ENCODE measurements around the gene SLC35A2.
"Not testable (repeated sequence)": the region's sequence is repeated elsewhere in the genome, so short reads cannot be mapped to it uniquely, and the experiment has no call there.

DNA sequence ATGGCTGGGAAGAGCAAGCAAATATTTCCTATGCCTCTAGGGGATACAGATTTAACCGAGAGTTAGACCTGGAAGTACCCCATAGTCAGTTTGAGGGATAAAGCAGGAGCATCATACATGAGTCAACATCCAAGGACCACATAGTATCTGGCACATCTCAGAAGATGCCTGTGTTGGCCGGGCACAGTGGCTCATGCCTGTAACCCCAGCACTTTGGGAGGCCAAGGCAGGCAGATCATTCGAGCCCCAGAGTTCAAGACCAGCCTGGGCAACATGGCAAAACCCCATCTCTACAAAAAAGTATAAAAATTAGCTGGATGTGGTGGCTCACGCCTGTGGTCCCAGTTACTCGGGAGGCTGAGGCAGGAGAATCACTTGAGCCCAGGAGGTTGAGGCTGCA is 24.9 kb downstream of the SLC35A2 start:
- TF ChIP-seq EZH2phosphoT487 (IDR thresholded peaks at IDR 0.05; ENCODE audit: low read depth, severe bottlenecking, unreplicated experiment) = not testable (repeated sequence)
- TF ChIP-seq, protein P1, sequence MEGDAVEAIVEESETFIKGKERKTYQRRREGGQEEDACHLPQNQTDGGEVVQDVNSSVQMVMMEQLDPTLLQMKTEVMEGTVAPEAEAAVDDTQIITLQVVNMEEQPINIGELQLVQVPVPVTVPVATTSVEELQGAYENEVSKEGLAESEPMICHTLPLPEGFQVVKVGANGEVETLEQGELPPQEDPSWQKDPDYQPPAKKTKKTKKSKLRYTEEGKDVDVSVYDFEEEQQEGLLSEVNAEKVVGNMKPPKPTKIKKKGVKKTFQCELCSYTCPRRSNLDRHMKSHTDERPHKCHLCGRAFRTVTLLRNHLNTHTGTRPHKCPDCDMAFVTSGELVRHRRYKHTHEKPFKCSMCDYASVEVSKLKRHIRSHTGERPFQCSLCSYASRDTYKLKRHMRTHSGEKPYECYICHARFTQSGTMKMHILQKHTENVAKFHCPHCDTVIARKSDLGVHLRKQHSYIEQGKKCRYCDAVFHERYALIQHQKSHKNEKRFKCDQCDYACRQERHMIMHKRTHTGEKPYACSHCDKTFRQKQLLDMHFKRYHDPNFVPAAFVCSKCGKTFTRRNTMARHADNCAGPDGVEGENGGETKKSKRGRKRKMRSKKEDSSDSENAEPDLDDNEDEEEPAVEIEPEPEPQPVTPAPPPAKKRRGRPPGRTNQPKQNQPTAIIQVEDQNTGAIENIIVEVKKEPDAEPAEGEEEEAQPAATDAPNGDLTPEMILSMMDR (IDR thresholded peaks at IDR 0.05; ENCODE audit: poor library complexity) = not testable (repeated sequence)
